Astrocyte of the cerebellum (primary cell): ENCODE data around the gene ZNF107.
"Not testable (repeated sequence)": the region's sequence is repeated elsewhere in the genome, so short reads cannot be mapped to it uniquely, and the experiment has no call there.

Experiments
- DNase-seq: peaks from one replicate; pipeline ENCODE4 v3.0.0-alpha.2; 2011; ENCODE audit warnings: low read depth
- H3K4me3 ChIP-seq: 2 replicates; pipeline ENCODE4 v1.5.1; 2011; ENCODE audit warnings: mild to moderate bottlenecking, low read depth, low read length, moderate library complexity
- in situ Hi-C: cut with HindIII; loops from 2 replicates; pipeline ENCODE4 v1.10.0; 2017; ENCODE audit warnings: low sequenced_read_pairs
- TF ChIP-seq, protein P1 (sequence below): IDR thresholded peaks from 2 replicates; pipeline ENCODE4 v1.5.1; 2012; ENCODE audit warnings: low read length, low read depth, moderate library complexity, mild to moderate bottlenecking; ENCODE audit errors: missing control alignments

Gene ZNF107

GRCh38 chr7:64685091-64685490 is 19.2 kb downstream of the ZNF107 start:
- TF ChIP-seq, protein P1, sequence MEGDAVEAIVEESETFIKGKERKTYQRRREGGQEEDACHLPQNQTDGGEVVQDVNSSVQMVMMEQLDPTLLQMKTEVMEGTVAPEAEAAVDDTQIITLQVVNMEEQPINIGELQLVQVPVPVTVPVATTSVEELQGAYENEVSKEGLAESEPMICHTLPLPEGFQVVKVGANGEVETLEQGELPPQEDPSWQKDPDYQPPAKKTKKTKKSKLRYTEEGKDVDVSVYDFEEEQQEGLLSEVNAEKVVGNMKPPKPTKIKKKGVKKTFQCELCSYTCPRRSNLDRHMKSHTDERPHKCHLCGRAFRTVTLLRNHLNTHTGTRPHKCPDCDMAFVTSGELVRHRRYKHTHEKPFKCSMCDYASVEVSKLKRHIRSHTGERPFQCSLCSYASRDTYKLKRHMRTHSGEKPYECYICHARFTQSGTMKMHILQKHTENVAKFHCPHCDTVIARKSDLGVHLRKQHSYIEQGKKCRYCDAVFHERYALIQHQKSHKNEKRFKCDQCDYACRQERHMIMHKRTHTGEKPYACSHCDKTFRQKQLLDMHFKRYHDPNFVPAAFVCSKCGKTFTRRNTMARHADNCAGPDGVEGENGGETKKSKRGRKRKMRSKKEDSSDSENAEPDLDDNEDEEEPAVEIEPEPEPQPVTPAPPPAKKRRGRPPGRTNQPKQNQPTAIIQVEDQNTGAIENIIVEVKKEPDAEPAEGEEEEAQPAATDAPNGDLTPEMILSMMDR, result no peak
- no peak overlapping the region for H3K4me3 ChIP-seq
- in situ Hi-C loops, result no loop called here
- DNase-seq, result no peak

- in situ Hi-C loops, result no loop called here
- no peak overlapping the region for H3K4me3 ChIP-seq
- TF ChIP-seq, protein P1, result no peak
- no peak for DNase-seq
Observed at GRCh38 chr7:64685741-64686140, 19.8 kb downstream of the ZNF107 start.

- TF ChIP-seq, protein P1, result no peak
- H3K4me3 ChIP-seq, result no peak overlapping the region
- DNase-seq, result no peak
- in situ Hi-C loops, result no loop called here
Observed at GRCh38 chr7:64686493-64687184, 20.7 kb downstream of the ZNF107 start.

- in situ Hi-C loops, result no loop called here
- TF ChIP-seq, protein P1, result no peak
- no peak for DNase-seq
- no peak overlapping the region for H3K4me3 ChIP-seq
Observed at GRCh38 chr7:64687249-64687648, 21.3 kb downstream of the ZNF107 start.

DNA sequence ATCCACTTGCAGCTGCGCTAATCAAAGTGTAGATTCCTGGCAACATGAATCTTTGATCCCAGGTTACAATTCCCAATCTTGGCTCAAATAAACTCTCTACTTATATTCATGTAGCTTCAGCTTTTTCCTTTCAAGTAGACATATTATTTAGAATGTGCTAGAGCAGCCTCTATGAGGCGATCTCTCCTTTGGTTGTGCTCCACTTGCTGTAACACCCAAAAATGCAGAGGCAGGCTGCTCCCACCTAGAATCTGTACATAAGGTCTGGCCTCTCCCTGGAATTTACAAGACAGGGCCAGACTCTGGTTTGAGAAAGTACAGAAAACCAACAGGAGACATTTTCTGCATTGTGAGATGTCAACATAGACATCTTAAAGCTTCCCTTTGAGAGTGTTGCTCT is 23.1 kb downstream of the ZNF107 start:
- no peak overlapping the region for H3K4me3 ChIP-seq
- TF ChIP-seq, protein P1, result no peak
- DNase-seq, result no peak
- in situ Hi-C loops, result no loop called here

GRCh38 chr7:64691831-64692230 is 25.9 kb downstream of the ZNF107 start:
- TF ChIP-seq, protein P1, result no peak
- no peak for DNase-seq
- in situ Hi-C loops, result no loop called here
- no peak overlapping the region for H3K4me3 ChIP-seq

DNA sequence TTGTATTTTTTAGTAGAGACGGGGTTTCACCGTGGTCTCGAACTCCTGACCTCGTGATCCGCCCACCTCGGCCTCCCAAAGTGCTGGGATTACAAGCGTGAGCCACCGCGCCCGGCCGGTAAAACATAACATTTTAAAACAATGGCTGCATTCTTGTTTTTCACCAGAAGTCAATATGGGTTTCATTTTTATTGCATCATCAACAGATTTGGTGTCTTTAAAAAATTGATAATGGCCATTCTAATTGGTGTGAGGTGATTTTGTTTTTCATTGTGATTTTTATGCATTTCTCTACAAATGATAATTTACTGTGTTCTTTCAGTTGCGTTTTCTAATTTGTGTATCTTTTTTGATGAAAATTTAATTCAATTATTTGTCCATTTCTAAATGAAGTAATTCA is 31.9 kb downstream of the ZNF107 start:
- in situ Hi-C loops, DNase-seq, H3K4me3 ChIP-seq: not testable (repeated sequence)
